ENCODE measurements around the gene SPAG16.

DNA sequence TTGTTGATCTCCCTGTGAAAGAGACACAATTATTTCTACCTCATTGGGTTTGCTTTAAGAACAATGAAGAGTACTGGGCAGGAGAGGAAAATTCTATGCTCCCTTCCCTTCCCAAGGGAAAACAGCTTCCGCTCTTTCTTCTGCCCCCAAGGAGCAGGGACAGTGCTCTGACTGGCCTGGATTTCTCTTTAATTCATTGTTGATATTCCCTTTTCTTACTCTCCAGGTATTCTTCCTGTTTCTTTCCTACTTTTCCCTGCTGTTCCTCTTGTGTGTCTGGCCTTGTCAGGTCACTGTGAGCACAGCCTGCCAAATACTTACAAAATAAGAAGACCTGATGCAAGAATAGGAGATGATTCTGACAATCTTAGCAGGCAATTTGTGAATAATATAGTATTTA is 49.6 kb upstream of the SPAG16 start:
- TF ChIP-seq, protein P1, sequence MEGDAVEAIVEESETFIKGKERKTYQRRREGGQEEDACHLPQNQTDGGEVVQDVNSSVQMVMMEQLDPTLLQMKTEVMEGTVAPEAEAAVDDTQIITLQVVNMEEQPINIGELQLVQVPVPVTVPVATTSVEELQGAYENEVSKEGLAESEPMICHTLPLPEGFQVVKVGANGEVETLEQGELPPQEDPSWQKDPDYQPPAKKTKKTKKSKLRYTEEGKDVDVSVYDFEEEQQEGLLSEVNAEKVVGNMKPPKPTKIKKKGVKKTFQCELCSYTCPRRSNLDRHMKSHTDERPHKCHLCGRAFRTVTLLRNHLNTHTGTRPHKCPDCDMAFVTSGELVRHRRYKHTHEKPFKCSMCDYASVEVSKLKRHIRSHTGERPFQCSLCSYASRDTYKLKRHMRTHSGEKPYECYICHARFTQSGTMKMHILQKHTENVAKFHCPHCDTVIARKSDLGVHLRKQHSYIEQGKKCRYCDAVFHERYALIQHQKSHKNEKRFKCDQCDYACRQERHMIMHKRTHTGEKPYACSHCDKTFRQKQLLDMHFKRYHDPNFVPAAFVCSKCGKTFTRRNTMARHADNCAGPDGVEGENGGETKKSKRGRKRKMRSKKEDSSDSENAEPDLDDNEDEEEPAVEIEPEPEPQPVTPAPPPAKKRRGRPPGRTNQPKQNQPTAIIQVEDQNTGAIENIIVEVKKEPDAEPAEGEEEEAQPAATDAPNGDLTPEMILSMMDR (IDR thresholded peaks at IDR 0.05 in 8 of 11, conservative IDR thresholded peaks at IDR 0.05 in 3 of 11): no peak
- no peak for TF ChIP-seq POLR2AphosphoS5 (IDR thresholded peaks at IDR 0.05)
- no peak for TF ChIP-seq POLR2A (IDR thresholded peaks at IDR 0.05)

Measured in spleen (tissue), 7 donors.